Transverse colon (tissue), 3 donors: ENCODE measurements around the gene EHBP1.

ENCODE experiments used
- CTCF ChIP-seq, 5 experiments: fragments of 200-600 bp in 3 of 5; fragments of 450-650 bp in 2 of 5; sonication (generic) in 3 of 5; IDR thresholded peaks; 1 replicate in 2 of 5; 2 replicates in 3 of 5; pipeline ENCODE4 v1.5.1; 2016 to 2017; ENCODE audit warnings: antibody characterized with exemption in 5 of 5, inconsistent platforms in 3 of 5, mild to moderate bottlenecking in 2 of 5, moderate library complexity in 1 of 5
- POLR2A ChIP-seq: fragments of 450-650 bp; IDR thresholded peaks from one replicate; pipeline ENCODE4 v1.6.1; 2016; ENCODE audit warnings: antibody characterized with exemption, mild to moderate bottlenecking, moderate library complexity

GRCh38 chr2:63001576-63001975 is 296.1 kb downstream of the EHBP1 start:
- TF ChIP-seq CTCF (IDR thresholded peaks at IDR 0.05) (no peak), POLR2A (no peak)
